H1 (cell line): ENCODE measurements around the gene DPP4. TPM values are rescaled to one million over a fixed set of nuclear protein-coding genes. Genes with fewer than 3 reads are reported as not detected.

Source experiments
- ASH2L ChIP-seq: fragments of 200-600, 300-600 bp; sonication (generic); IDR thresholded peaks from one replicate; pipeline ENCODE4 v1.7.1; 2017; ENCODE audit warnings: low read length
- CBX5 ChIP-seq: fragments of 300-800, 300-1000 bp; sonication (generic); IDR thresholded peaks from 2 replicates; pipeline ENCODE4 v1.7.1; 2016; ENCODE audit warnings: antibody characterized with exemption, low read length, low read depth
- EGR1 ChIP-seq: IDR thresholded peaks from 2 replicates; pipeline ENCODE4 v1.6.1; 2011; ENCODE audit warnings: low read depth, low read length, borderline replicate concordance
- FOSL1 ChIP-seq: IDR thresholded peaks from 2 replicates; pipeline ENCODE4 v1.6.1; 2011; ENCODE audit warnings: mild to moderate bottlenecking, low read depth, low read length, moderate library complexity; ENCODE audit not compliant: insufficient read depth
- KDM4A ChIP-seq: IDR thresholded peaks from one replicate; pipeline ENCODE4 v1.7.1; 2012; ENCODE audit warnings: low read depth, mild to moderate bottlenecking, moderate library complexity, low read length, inconsistent platforms; ENCODE audit not compliant: severe bottlenecking
- SP4 ChIP-seq: IDR thresholded peaks from 2 replicates; pipeline ENCODE4 v1.6.1; 2012; ENCODE audit warnings: low read length, inconsistent platforms
- TEAD4 ChIP-seq: IDR thresholded peaks from 2 replicates; pipeline ENCODE4 v1.6.1; 2012; ENCODE audit warnings: low read depth, low read length, inconsistent platforms, mixed read lengths
- polyA plus RNA-seq, 7 experiments: library from polyadenylated mRNA; depleted of rRNA in 3 of 7; stranded (reverse) in 5 of 7; unstranded in 2 of 7; fragments of >200 nt in 5 of 7; fragments of 200-250 nt in 2 of 7; gene quantifications; 1 replicate in 5 of 7; 2 replicates in 1 of 7; 4 replicates in 1 of 7; pipeline versions ENCODE4 v1.2.1 to v1.2.3, GENCODE V29; 2011 to 2013; ENCODE audit warnings: missing spikeins in 2 of 7, mixed read lengths in 2 of 7
- total RNA-seq: library from RNA; stranded (reverse); fragmentation: NEBNext Ultra II Directional; extraction: Animal tissue kit (Norgen Biotek cat#: 25700); gene quantifications from 2 replicates; pipeline ENCODE4 v1.2.1, GENCODE V29; 2021

DPP4 gene
- total and polyA plus RNA-seq, 2 of the 8 experiments (the other 6 are each of a cell fraction or from before 2014, with no cell fraction given) = 1.3 to 3.1 TPM

GRCh38 chr2:162025121-162025911 lies 48.7 kb downstream of the DPP4 start (continued):
- TF ChIP-seq ASH2L (no peak), CBX5 (no peak), EGR1 (no peak), KDM4A (no peak), FOSL1 (no peak), TEAD4 (no peak), SP4 (no peak)
